ENCODE measurements around the gene MSANTD2. TPM values are rescaled to one million over a fixed set of nuclear protein-coding genes. Genes with fewer than 3 reads are reported as not detected.

Gene MSANTD2
- total and polyA plus RNA-seq, 11 donors = 2.2 to 5.4 (median 3.1) TPM

GRCh38 chr11:124830749-124831148 lies 30.5 kb upstream of the MSANTD2 start:
- WGBS, 4 donors = 85 to 90% (median 89%) methylated on average over 3 of the region's 3 CpGs
- TF ChIP-seq POLR2A (IDR thresholded peaks at IDR 0.05) = no peak
- TF ChIP-seq, protein P1, sequence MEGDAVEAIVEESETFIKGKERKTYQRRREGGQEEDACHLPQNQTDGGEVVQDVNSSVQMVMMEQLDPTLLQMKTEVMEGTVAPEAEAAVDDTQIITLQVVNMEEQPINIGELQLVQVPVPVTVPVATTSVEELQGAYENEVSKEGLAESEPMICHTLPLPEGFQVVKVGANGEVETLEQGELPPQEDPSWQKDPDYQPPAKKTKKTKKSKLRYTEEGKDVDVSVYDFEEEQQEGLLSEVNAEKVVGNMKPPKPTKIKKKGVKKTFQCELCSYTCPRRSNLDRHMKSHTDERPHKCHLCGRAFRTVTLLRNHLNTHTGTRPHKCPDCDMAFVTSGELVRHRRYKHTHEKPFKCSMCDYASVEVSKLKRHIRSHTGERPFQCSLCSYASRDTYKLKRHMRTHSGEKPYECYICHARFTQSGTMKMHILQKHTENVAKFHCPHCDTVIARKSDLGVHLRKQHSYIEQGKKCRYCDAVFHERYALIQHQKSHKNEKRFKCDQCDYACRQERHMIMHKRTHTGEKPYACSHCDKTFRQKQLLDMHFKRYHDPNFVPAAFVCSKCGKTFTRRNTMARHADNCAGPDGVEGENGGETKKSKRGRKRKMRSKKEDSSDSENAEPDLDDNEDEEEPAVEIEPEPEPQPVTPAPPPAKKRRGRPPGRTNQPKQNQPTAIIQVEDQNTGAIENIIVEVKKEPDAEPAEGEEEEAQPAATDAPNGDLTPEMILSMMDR (IDR thresholded peaks at IDR 0.05) = no peak
- Histone ChIP-seq H3K36me3 (no peaks in the 10 kb centered on the region), H3K27me3 (peaks cover 0 to 20% (median 0%) of the 10 kb centered on the region in 9 donors), H3K4me1 (no peaks in the 10 kb centered on the region), H3K4me3 (no peak overlapping the region), H3K9me3 (no peaks in the 10 kb centered on the region), H3K27ac (no peak overlapping the region)
- ATAC-seq (no peak), DNase-seq (no peak)
- intact Hi-C loops (cut with DNase I) = loop anchor here in 3 of 10 donors (5.0 to 10.0 kb wide), 3 partner anchors 63 to 183 kb away; partner anchors contain the start of gene ESAM (in 1 of the 3)

GRCh38 chr11:124829986-124830385 lies 29.8 kb upstream of the MSANTD2 start:
- no peak for TF ChIP-seq POLR2A (IDR thresholded peaks at IDR 0.05)
- TF ChIP-seq, protein P1 (IDR thresholded peaks at IDR 0.05) = no peak
- Histone ChIP-seq H3K4me3 (no peak overlapping the region), H3K9me3 (no peaks in the 10 kb centered on the region), H3K27me3 (peaks cover 0 to 14% (median 0%) of the 10 kb centered on the region in 9 donors), H3K27ac (no peak overlapping the region), H3K4me1 (no peaks in the 10 kb centered on the region), H3K36me3 (no peaks in the 10 kb centered on the region)
- no peak for ATAC-seq
- 79 to 81% (median 79%) methylated on average over 3 of the region's 3 CpGs for WGBS, 4 donors
- DNase-seq = no peak
- intact Hi-C loops (cut with DNase I) = loop anchor here in 3 of 10 donors (5.0 to 10.0 kb wide), 3 partner anchors 63 to 183 kb away; partner anchors contain the start of gene ESAM (in 1 of the 3)

DNA sequence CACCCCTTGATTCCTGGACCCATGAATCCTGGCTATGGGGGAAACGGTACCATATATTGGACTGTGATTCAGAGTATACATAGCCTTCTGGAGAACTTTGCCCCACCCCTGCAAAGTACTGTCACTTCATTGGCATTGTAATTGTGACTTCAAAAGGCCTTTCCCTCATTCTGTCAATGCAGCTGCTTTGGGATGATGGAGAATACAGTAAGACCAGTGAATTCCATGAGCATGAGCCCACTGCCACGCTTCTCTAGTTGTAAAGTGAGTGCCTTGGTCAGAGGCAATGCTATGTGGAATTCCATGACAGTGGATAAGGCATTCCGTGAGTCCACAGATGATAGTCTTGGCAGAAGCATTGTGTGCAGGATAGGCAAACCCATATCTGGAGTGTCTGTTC lies 25.7 kb upstream of the MSANTD2 start:
- DNase-seq (no peak), ATAC-seq (no peak)
- 39 to 76% (median 66%) methylated on average over 3 of the region's 3 CpGs for WGBS, 4 donors
- no peak overlapping the region for H3K4me3 ChIP-seq
- no peaks in the 10 kb centered on the region for H3K36me3 ChIP-seq
- intact Hi-C loops (cut with DNase I) = no loop called here
- no peak for TF ChIP-seq POLR2A (IDR thresholded peaks at IDR 0.05)
- TF ChIP-seq, protein P1 (IDR thresholded peaks at IDR 0.05) = no peak
- H3K27ac ChIP-seq = no peak overlapping the region
- H3K9me3 ChIP-seq = no peaks in the 10 kb centered on the region
- no peaks in the 10 kb centered on the region for H3K4me1 ChIP-seq
- H3K27me3 ChIP-seq = peaks cover 0 to 7% (median 0%) of the 10 kb centered on the region in 9 donors

DNA sequence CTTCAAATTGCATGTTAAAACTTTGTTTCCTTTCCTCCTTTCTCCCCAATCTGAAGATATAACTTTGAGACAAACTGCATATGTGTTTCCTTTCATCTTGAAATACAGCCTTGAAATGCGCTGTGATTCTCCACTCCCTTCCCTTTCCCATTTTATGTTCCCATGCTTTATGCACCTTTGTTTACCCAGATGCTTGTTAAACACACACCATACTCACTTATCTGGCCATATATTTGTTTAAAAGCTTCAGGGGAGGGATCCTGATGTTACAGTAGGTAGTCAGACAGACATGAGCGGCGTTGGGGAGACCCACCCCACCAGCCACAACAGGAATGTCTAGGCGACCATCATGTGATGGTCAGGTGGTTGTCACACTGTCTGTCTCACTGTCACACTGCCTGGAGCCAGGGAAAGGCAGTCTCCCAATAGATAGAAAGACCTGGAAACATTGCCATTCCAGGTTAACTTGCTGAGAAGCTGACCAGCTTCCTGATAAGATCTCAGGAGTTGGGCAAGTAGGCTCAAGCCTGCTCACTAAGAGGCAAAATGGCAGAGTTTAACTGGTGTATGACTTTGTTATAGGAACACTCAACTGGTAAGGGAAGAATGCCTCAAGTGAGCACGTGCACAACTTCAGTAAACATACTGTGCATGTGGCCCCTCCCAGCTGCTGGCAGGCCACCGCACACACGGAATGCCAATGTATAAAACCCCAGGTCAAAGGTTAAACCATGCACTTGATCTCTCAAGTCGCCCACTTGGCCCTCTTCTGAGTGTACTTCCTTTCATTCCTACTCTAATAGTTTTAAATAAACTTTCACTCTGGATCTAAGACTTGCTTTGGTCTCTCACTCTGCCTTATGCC lies 23.5 kb upstream of the MSANTD2 start:
- DNase-seq (no peak), ATAC-seq (no peak)
- no peak for TF ChIP-seq POLR2A (IDR thresholded peaks at IDR 0.05)
- TF ChIP-seq, protein P1 (IDR thresholded peaks at IDR 0.05) = no peak
- Histone ChIP-seq H3K9me3 (no peaks in the 10 kb centered on the region), H3K27me3 (peaks cover 0 to 15% (median 0%) of the 10 kb centered on the region in 9 donors), H3K36me3 (no peaks in the 10 kb centered on the region), H3K4me3 (no peak overlapping the region), H3K27ac (no peak overlapping the region), H3K4me1 (no peaks in the 10 kb centered on the region)
- intact Hi-C loops (cut with DNase I) = no loop called here
- 59 to 74% (median 72%) methylated on average over 8 of the region's 8 CpGs for WGBS, 4 donors
